SH-SY5Y (cell line): Measurements from ENCODE around the gene MSH4.

Experiments
- GATA2 ChIP-seq: IDR thresholded peaks from 2 replicates; pipeline ENCODE4 v1.6.1; 2011; ENCODE audit warnings: mild to moderate bottlenecking, low read depth, low read length
- GATA3 ChIP-seq: IDR thresholded peaks from 2 replicates; pipeline ENCODE4 v1.6.1; 2011; ENCODE audit warnings: low read depth, mild to moderate bottlenecking, low read length, moderate library complexity

- TF ChIP-seq GATA2 = no peak
- TF ChIP-seq GATA3 = no peak
Observed at GRCh38 chr1:75937034-75937433, 140.4 kb downstream of the MSH4 start.
